ENCODE results near the gene SLC37A4. TPM values are rescaled to one million over a fixed set of nuclear protein-coding genes. Genes with fewer than 3 reads are reported as not detected.
"Not testable (repeated sequence)": the region's sequence is repeated elsewhere in the genome, so short reads cannot be mapped to it uniquely, and the experiment has no call there.

SLC37A4 gene
- total RNA-seq, 2 experiments from 2014 or later: 17.9 to 19.4 TPM

DNA sequence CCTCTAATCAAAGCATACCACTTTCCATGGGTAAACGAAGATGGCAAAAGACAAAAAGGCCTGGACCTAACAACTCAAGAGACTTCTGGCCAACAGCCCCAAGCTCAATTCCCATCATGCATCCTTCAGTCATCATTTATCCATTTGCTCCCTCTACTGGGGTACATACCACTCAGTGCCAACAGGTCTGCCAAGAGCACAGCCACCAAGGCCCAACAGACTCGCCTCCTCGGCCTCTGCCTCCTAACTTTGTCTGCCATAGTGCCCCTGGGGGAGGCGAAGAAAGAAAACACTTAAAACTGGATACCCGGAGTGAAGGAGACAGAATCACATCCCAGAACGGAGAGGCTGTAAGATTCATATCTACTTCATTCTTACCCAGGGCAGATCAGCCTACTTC lies 25.2 kb upstream of the SLC37A4 start:
- Mint-ChIP-seq H3K36me3 (ENCODE audit: low read depth) (peaks cover 48% of the 10 kb centered on the region), H3K9me3 (no peaks in the 10 kb centered on the region), H3K4me1 (peaks cover 39% of the 10 kb centered on the region), H3K27me3 (no peaks in the 10 kb centered on the region), H3K4me3 (peak overlapping the region; percentile 97), H3K27ac (peak overlapping the region; percentile 89)
- ChIA-PET POLR2A (interaction anchor here (1.7 kb wide), 1 partner anchor 11 kb away, joined by 8 read pairs; the partner anchor contains the start of gene VPS11), CTCF (interaction anchor here (0.6 to 3.4 kb wide), 8 partner anchors 8 to 282 kb away, joined by 3 to 15 read pairs (median 4); partner anchors contain the start of gene SLC37A4)
- peak; percentile 16 for DNase-seq

DNA sequence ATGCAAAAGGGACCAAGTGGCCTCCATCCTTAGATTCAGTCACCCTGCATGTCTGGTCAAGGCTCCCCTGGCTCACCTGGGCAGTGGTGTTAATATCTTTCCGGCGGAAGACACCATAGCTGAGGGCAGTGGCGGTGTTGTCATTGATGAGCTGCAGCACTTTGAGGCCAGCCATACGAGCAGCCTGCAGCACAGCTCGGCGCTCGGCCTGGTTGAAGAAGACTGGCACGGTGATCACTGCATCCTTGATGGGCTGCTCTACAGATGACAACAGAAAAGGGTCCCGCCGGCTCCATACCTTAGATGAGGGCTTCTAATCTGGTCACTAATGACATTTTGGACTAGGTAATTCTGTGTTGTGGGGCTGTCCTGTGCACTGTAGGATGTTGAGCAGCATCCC lies 23.7 kb upstream of the SLC37A4 start:
- DNase-seq: no peak
- Mint-ChIP-seq H3K27me3 (no peaks in the 10 kb centered on the region), H3K9me3 (no peaks in the 10 kb centered on the region), H3K36me3 (ENCODE audit: low read depth) (peaks cover 57% of the 10 kb centered on the region), H3K4me1 (peaks cover 44% of the 10 kb centered on the region), H3K27ac (no peak overlapping the region), H3K4me3 (peak overlapping the region; percentile 16)
- CTCF ChIA-PET: interaction anchor here (0.8 to 3.4 kb wide), 4 partner anchors 13 to 644 kb away, joined by 3 to 15 read pairs (median 4); partner anchors contain the start of genes SLC37A4 and VPS11
- POLR2A ChIA-PET: no interaction called here

DNA sequence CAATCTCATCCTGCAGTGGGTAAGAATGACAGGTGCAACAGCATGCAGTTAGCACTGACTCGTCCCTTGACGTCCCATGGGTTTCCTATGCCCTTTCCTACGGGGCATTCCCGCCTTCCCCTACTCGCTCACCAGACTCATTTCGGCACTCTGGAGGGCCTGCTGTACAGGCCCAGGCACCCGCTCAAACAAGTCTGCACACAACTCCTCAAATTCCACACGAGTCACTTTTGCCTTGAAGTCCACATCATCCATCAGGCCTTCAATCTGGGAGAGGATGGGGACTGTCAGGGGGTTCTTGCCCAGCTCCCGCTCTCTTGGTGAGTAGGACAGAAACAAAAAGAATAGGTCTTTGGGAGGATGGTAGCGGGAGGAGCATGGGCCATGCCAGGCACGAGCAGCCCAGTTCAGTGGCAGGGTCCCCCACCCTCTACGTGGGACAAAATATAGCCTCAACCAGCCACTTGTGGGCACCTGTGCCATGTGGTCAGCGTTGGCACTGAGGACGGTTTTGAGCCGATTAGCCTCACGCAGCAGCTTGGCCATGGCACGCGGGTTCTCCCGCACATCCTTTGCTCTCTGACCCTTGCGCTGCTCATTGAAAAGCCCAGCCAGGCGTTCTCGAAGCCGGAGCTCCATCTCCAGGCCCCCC lies 21.6 kb upstream of the SLC37A4 start:
- H3K27me3 Mint-ChIP-seq: no peaks in the 10 kb centered on the region
- H3K4me3 Mint-ChIP-seq: no peak overlapping the region
- peaks cover 35% of the 10 kb centered on the region for H3K4me1 Mint-ChIP-seq
- ChIA-PET POLR2A (no interaction called here), CTCF (interaction anchor here (0.5 to 1.3 kb wide), 2 partner anchors 21 to 62 kb away, joined by 3 read pairs; no protein-coding TSS in a partner anchor)
- peak overlapping the region; percentile 78 for H3K27ac Mint-ChIP-seq
- peaks cover 70% of the 10 kb centered on the region for H3K36me3 Mint-ChIP-seq (ENCODE audit: low read depth)
- no peaks in the 10 kb centered on the region for H3K9me3 Mint-ChIP-seq
- no peak for DNase-seq

DNA sequence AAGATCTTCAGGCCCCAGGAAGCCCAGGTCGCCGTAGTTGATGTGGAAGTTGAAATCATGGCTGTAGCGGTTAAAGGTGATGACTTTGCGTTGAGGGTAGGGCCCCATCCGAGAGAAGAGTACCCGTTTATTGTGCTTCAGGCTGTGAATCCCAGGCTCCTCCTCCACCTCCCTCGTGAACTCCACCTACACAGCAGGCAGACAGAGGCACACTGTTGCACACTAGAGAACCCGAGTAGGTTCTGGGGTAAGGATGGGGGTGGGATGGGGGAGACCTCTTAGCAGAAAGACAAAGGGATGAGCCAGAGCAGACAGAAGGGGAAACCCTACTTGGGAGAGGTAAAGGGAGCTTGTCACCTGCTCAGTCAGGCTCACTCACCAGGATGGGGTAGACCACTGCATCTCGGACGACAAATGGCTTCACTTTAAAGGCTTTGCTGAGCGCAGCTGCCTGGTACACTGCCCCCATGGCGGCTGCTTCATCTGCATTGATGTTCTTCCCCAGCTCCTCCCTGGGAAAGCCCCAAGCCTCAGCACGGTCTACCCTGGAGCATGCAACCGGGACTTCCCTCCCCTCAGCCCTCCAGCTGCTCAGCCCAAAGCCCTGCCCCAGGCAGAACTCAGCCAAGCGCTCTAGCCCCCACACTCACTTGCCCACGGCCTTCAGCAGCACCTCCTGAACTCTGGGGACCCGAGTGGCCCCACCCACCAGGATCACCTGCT lies 20.9 kb upstream of the SLC37A4 start:
- POLR2A ChIA-PET: interaction anchor here (1.3 kb wide), 1 partner anchor 51 kb away, joined by 4 read pairs; no protein-coding TSS in a partner anchor
- no peak for DNase-seq
- Mint-ChIP-seq H3K4me3 (no peak overlapping the region), H3K4me1 (peaks cover 33% of the 10 kb centered on the region), H3K9me3 (no peaks in the 10 kb centered on the region), H3K27me3 (no peaks in the 10 kb centered on the region), H3K27ac (peak overlapping the region; percentile 78), H3K36me3 (ENCODE audit: low read depth) (peaks cover 74% of the 10 kb centered on the region)
- CTCF ChIA-PET: interaction anchor here (0.8 to 1.9 kb wide), 3 partner anchors 11 to 21 kb away, joined by 3 to 5 read pairs (median 3); no protein-coding TSS in a partner anchor

DNA sequence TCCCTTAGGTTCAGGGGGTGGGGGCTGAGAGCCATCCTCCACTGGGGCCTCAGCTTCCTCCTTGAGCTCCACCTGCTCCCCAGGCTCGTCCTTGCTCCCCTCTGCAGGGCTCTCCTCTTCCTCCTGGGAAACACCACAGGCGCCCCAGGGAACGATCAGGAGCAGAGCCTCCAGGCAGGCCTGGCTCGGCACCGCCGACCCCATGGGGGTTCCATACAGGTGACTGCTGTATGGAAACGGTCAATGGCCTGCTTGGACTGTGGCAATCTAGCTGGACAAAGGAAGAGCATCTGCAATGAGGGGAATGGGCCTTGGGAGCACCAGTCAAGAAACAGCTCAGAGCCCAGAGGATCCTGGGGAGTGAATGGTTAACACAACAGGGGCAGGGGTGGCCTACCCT lies 18.4 kb upstream of the SLC37A4 start:
- ChIA-PET CTCF (interaction anchor here (0.9 to 2.4 kb wide), 2 partner anchors 10 to 18 kb away, joined by 3 to 10 read pairs; partner anchors contain the start of gene SLC37A4), POLR2A (no interaction called here)
- DNase-seq: no peak
- Mint-ChIP-seq H3K9me3 (no peaks in the 10 kb centered on the region), H3K27me3 (no peaks in the 10 kb centered on the region), H3K4me1 (peaks cover 17% of the 10 kb centered on the region), H3K4me3 (no peak overlapping the region), H3K27ac (no peak overlapping the region), H3K36me3 (ENCODE audit: low read depth) (peaks cover 77% of the 10 kb centered on the region)

DNA sequence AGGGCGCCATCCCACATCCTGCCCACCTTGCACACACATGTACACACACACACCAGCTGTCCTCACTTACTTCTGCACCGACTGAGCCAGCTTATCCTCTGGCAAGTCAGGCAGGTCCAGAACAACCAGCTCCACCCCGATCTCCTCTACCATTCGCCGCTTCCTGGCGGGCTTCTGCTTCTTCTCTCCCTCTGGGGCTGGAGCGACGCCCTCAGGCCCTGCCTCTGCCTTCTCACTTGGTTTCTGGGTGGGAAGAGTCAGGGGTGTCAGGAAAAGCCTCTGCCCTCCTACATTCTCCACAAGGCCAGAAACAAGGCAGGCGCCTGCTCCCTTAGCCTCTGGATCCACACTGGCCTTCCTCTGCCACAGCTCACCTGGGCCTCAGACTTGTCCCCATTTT lies 18.0 kb upstream of the SLC37A4 start:
- ChIA-PET CTCF (interaction anchor here (0.6 to 2.4 kb wide), 6 partner anchors 8 to 74 kb away, joined by 3 to 10 read pairs (median 4); partner anchors contain the start of genes HYOU1 and SLC37A4), POLR2A (interaction anchor here (0.6 kb wide), 1 partner anchor 50 kb away, joined by 3 read pairs; the partner anchor contains the start of gene CENATAC)
- H3K27ac Mint-ChIP-seq: no peak overlapping the region
- DNase-seq: no peak
- H3K4me3 Mint-ChIP-seq: no peak overlapping the region
- no peaks in the 10 kb centered on the region for H3K27me3 Mint-ChIP-seq
- H3K4me1 Mint-ChIP-seq: peaks cover 14% of the 10 kb centered on the region
- no peaks in the 10 kb centered on the region for H3K9me3 Mint-ChIP-seq
- peaks cover 73% of the 10 kb centered on the region for H3K36me3 Mint-ChIP-seq (ENCODE audit: low read depth)

DNA sequence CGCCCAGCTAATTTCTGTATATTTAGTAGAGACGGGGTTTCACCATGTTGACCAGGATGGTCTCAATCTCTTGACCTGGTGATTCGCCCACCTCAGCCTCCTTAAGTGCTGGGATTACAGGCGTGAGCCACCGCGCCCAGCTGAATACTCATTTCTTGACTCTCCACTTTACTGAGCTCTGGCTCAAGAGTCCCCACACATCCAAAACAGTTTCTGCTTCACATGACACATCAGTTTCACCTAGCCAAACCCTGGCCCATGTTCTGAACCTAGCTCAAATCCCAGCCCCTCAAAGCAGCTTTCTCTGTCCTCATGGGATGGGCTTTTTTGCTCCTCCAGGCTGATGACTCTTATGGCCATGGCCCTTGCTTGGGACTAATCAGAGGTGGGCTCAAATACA lies 16.5 kb upstream of the SLC37A4 start:
- ChIA-PET CTCF (interaction anchor here (0.6 to 2.4 kb wide), 8 partner anchors 9 to 257 kb away, joined by 3 to 10 read pairs (median 4); partner anchors contain the start of genes HYOU1 and SLC37A4), POLR2A (no interaction called here)
- Mint-ChIP-seq H3K9me3 (no peaks in the 10 kb centered on the region), H3K27me3 (no peaks in the 10 kb centered on the region), H3K27ac (no peak overlapping the region), H3K4me1 (peaks cover 9% of the 10 kb centered on the region), H3K36me3 (ENCODE audit: low read depth) (peaks cover 60% of the 10 kb centered on the region), H3K4me3 (no peak overlapping the region)
- no peak for DNase-seq

DNA sequence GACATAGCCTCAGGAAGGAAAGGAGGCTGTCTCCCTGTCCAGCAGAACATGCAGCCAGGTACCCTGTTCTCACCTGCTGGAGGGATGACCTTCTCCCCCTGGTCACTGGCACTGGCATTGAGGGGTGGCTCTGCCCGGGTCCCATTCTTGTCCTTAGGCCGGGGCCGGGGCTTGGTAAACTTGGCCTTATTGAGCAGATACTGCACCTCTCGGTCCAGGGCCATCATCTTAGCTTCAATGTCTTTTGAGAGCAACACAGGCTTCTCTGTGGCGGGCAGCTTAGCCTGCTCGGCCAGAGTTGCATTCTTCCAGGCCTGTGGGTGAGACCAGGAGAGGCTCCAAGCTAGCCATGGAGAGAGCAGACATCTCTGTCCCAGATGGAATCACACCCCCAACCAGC lies 15.8 kb upstream of the SLC37A4 start:
- CTCF ChIA-PET: interaction anchor here (0.6 to 1.6 kb wide), 4 partner anchors 15 to 258 kb away, joined by 3 to 7 read pairs (median 3); partner anchors contain the start of gene SLC37A4
- H3K36me3 Mint-ChIP-seq (ENCODE audit: low read depth): peaks cover 55% of the 10 kb centered on the region

DNA sequence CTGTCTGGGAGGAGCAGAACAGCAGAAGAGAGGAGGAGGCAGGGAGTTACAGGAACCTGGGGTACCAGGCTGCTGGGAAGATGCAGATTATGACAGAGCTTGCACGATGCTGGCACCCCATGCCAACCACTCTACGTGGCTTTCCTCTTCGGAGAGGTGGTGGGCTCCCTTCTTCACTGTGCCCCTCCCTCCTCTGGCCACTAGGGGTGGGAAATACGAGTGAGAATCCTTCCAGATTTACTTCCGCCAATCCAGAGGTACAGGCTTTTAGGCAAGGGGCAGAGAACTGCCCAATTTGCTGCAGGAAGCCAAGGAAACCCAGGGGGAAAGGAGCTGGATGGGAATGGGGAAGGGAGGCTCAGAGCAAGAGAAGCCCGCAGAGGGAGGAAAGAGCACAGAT lies 14.0 kb upstream of the SLC37A4 start:
- Mint-ChIP-seq H3K27me3 (no peaks in the 10 kb centered on the region), H3K27ac (no peak overlapping the region), H3K4me1 (peaks cover 9% of the 10 kb centered on the region), H3K4me3 (no peak overlapping the region), H3K9me3 (no peaks in the 10 kb centered on the region), H3K36me3 (ENCODE audit: low read depth) (peaks cover 44% of the 10 kb centered on the region)
- CTCF ChIA-PET: interaction anchor here (0.6 to 1.4 kb wide), 4 partner anchors 11 to 433 kb away, joined by 3 to 4 read pairs (median 4); partner anchors contain the start of gene HYOU1
- POLR2A ChIA-PET: no interaction called here
- no peak for DNase-seq

More for the DNA sequence above, 15.8 kb upstream of the SLC37A4 start:
- Mint-ChIP-seq H3K4me1 (peaks cover 11% of the 10 kb centered on the region), H3K27ac (no peak overlapping the region), H3K4me3 (no peak overlapping the region), H3K27me3 (no peaks in the 10 kb centered on the region), H3K9me3 (no peaks in the 10 kb centered on the region)
- POLR2A ChIA-PET: no interaction called here
- no peak for DNase-seq

DNA sequence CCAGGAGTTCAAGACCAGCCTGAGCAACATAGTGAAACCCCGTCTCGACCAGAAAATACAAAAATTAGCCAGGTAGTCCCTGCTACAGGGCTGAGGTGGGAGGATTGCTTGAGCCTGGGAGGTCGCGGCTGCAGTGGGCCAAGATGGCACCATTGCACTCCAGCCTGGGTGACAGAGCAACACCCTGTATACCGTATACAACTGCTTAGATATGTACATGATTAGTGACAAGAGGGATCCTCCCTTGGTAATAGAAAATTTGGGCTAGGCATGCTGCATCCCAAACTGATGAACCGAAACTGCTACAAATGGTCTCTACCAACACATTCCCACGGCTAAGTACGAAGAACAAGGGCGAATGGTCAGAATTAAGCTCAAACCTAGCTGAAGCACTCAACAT lies 12.2 kb upstream of the SLC37A4 start:
- no peaks in the 10 kb centered on the region for H3K27me3 Mint-ChIP-seq
- H3K36me3 Mint-ChIP-seq (ENCODE audit: low read depth): peaks cover 31% of the 10 kb centered on the region
- ChIA-PET CTCF (interaction anchor here (1.0 to 3.5 kb wide), 2 partner anchors 10 to 12 kb away, joined by 6 to 14 read pairs; partner anchors contain the start of gene SLC37A4), POLR2A (no interaction called here)
- H3K9me3 Mint-ChIP-seq: no peaks in the 10 kb centered on the region
- no peak overlapping the region for H3K27ac Mint-ChIP-seq
- no peak overlapping the region for H3K4me3 Mint-ChIP-seq
- peaks cover 4% of the 10 kb centered on the region for H3K4me1 Mint-ChIP-seq
- no peak for DNase-seq

DNA sequence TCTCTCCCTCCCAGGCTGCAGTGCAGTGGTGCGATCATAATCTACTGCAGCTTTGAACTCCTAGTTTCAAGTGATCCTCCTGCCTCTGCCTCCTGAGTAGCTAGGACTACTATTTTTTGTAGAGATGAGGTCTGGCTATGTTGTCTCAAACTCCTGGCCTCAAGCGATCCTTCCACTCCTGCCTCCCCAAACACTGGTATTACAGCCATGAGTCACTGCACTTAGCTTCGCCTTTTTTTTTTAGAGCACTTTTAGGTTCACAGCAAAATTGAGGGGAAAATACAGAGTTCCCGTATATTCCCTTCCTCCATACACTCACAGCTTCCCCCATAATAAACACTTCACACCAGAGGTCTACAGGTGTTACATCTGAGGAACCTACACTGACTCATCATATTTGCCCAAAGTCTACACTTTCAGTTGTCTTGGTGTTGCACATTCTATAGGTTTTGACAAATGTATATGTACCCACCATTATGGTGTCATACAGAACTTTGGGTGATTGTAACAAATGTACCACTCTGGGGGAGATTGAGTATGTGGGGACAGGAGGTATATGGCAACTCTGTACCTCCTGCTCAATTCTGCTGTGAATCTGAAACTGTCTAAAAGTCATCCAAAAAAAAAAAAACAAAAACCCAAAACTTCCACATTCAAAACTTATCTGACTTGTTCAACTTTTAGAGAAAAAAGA lies 11.3 kb upstream of the SLC37A4 start:
- Mint-ChIP-seq H3K4me1 (peaks cover 4% of the 10 kb centered on the region), H3K4me3 (no peak overlapping the region), H3K9me3 (no peaks in the 10 kb centered on the region), H3K27me3 (no peaks in the 10 kb centered on the region), H3K36me3 (ENCODE audit: low read depth) (peaks cover 22% of the 10 kb centered on the region), H3K27ac (peak overlapping the region; percentile 27)
- ChIA-PET CTCF (interaction anchor here (1.0 to 3.5 kb wide), 3 partner anchors 9 to 164 kb away, joined by 4 to 14 read pairs (median 5); partner anchors contain the start of genes CBL and SLC37A4), POLR2A (no interaction called here)
- DNase-seq: no peak

DNA sequence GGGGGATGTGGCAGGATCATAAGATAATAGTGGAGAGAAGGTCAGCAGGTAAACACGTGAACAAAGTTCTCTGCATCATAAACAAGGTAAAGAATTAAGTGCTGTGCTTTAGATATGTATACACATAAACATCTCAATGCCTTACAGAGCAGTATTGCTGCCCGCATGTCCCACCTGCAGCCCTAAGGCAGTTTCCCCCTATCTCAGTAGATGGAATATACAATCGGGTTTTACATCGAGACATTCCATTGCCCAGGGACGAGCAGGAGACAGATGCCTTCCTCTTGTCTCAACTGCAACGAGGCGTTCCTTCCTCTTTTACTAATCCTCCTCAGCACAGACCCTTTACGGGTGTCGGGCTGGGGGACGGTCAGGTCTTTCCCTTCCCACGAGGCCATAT lies 8.8 kb upstream of the SLC37A4 start:
- DNase-seq; H3K4me1 Mint-ChIP-seq; H3K27ac Mint-ChIP-seq; H3K9me3 Mint-ChIP-seq; POLR2A ChIA-PET; H3K27me3 Mint-ChIP-seq; H3K36me3 Mint-ChIP-seq (ENCODE audit: low read depth); H3K4me3 Mint-ChIP-seq: not testable (repeated sequence)
- CTCF ChIA-PET: interaction anchor here (0.7 to 3.5 kb wide), 2 partner anchors 8 to 9 kb away, joined by 3 to 14 read pairs; partner anchors contain the start of gene SLC37A4
